ENCODE results near the gene CACTIN.
"Not testable (repeated sequence)": the region's sequence is repeated elsewhere in the genome, so short reads cannot be mapped to it uniquely, and the experiment has no call there.

The CACTIN gene

GRCh38 chr19:3585301-3586126 lies 41.1 kb downstream of the CACTIN start, which contains the start of gene GIPC3:
TSS of gene GIPC3 (plus strand) at chr19:3585478. CDS start at chr19:3585598, 120 bp downstream.
- no peak for DNase-seq

GRCh38 chr19:3584036-3584802 lies 42.4 kb downstream of the CACTIN start:
- DNase-seq, result not testable (repeated sequence)

GRCh38 chr19:3581792-3582191 lies 44.8 kb downstream of the CACTIN start:
- not testable (repeated sequence) for DNase-seq

GRCh38 chr19:3580156-3580934 lies 46.2 kb downstream of the CACTIN start:
- no peak for DNase-seq

- no peak for DNase-seq
Measured at GRCh38 chr19:3578390-3578789, 48.2 kb downstream of the CACTIN start.

GRCh38 chr19:3577723-3578344 lies 48.8 kb downstream of the CACTIN start:
- no peak for DNase-seq

- DNase-seq, result peak; percentile 85
Measured at GRCh38 chr19:3576696-3577443, 49.7 kb downstream of the CACTIN start.

GRCh38 chr19:3575949-3576673 lies 50.5 kb downstream of the CACTIN start:
- no peak for DNase-seq

GRCh38 chr19:3575260-3575741 lies 51.3 kb downstream of the CACTIN start:
- no peak for DNase-seq

GRCh38 chr19:3573858-3574637 lies 52.5 kb downstream of the CACTIN start:
- peak; percentile 93 for DNase-seq

- peak; percentile 53 for DNase-seq
Measured at GRCh38 chr19:3573162-3573857, 53.3 kb downstream of the CACTIN start.

- DNase-seq, result no peak
Measured at GRCh38 chr19:3572855-3573161, 53.8 kb downstream of the CACTIN start, which contains the start of gene HMG20B. TSS of gene HMG20B (plus strand) at chr19:3572944. CDS start at chr19:3573310, 366 bp downstream.

- peak; percentile 100 for DNase-seq
Measured at GRCh38 chr19:3572132-3572854, 54.3 kb downstream of the CACTIN start.

GRCh38 chr19:3570606-3571011 lies 56.0 kb downstream of the CACTIN start:
- no peak for DNase-seq

- DNase-seq, result not testable (repeated sequence)
Measured at GRCh38 chr19:3570042-3570441, 56.5 kb downstream of the CACTIN start.

- no peak for DNase-seq
Measured at GRCh38 chr19:3565139-3565538, 61.5 kb downstream of the CACTIN start.

GRCh38 chr19:3563709-3564524 lies 62.7 kb downstream of the CACTIN start:
- no peak for DNase-seq
